Raji (cell line): ENCODE measurements around the gene COL23A1.

Experiments
- POLR2A ChIP-seq: IDR thresholded peaks from 2 replicates; pipeline ENCODE4 v1.6.1; 2011; ENCODE audit warnings: low read depth, low read length, control low read depth; ENCODE audit not compliant: insufficient read depth

Gene COL23A1

DNA sequence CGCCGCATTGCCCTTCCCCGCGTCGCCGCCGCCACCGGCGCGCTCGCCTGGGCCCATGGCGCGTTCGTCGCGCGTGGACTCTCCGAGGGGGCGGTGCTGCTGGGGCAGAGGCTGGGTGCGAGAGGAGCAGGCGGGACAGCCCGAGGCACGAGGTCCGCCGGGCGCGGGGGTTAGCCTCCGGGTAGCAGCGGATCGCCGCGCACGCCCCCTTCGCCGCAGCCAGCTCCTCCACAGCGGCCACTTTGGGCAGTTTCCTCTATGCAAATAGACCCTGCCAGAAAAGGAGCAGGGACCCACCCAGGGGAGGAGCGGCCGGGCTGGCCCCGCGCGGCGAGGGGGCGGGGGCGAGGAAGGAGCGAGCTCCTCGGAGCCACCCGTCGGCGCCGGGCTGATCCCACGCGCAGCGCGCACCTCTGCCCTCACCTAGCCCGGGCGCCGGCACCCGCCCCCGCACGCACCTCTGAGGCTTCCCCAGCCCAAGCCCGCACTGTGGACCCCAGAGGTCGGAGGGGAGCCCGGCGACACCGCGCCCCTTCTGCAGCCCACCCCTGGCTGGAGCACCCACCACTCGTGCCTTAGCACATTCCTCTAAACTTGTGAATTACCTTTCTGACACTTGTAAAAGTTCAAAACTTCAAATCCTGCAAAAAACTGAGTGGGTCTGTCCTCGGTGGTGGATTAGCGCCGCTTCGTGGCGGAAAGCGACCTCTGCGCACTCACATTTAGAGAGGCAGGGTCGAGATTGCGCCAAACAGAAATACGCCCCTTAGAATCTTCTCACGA is at the start of gene COL23A1:
COL23A1 (minus strand) TSS at position 253 of the 783 bp plus-strand sequence.
- TF ChIP-seq POLR2A, result no peak

GRCh38 chr5:178637356-178638074 is 47.3 kb upstream of the COL23A1 start:
- no peak for TF ChIP-seq POLR2A

DNA sequence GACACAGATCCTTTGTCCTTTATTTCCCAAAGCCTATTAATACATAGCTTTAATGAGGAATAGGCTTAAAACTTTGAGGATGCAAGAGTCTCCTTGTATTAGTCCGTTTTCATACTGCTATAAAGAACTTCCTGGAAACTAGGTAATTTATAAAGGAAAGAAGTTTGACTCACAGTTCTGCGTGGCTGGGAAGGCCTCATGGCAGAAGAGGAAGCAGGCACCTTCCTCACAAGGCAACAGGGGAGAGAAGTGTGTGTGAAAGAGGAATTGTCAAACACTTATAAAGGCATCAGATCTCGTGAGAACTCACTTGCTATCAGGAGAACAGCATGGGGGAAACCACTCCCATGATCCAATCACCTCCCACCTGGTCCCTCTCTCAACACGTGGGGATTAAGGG is 42.1 kb upstream of the COL23A1 start:
- TF ChIP-seq POLR2A, result no peak

DNA sequence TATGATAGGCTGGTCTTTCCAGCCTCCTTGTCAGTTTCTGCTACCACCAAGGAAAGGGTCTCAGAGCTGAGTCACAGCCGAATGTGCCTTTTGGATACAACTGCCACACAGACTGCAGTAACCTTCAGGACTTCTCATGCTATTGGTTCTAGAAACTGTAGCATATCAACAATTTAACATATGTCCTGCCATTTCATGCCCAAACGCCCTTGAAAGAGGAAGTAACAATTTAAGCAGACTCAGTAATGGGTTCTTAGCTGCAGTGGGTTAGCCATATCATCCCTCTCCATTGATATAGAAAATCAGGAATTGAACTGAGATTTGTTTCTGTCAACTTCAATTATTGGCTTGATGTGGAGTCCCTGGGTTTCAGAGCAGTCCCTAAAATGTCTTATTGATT is 40.8 kb upstream of the COL23A1 start:
- TF ChIP-seq POLR2A, result no peak

DNA sequence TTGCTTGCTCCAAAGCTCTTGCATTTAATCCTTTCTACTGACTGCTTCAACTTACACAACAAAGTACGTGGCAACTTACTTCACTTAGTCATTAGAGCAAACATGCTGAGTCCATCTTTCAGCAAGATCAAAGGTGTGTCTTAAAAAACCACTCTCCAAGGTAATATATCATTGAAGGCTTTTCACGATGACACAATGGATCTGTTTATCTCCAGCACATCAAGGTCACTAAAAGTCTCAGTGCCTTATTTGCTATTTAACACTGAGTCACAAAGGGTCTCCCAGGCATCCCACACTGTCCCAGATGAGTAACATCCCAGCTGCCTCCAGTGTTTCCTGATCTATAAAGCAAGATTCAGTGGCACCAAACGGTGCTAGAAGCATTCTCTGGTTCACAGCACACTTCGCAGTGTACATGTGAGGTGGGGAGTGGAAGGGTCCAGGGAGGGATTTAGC is 40.3 kb upstream of the COL23A1 start:
- no peak for TF ChIP-seq POLR2A

- no peak for TF ChIP-seq POLR2A
These were observed 37.0 kb upstream of the COL23A1 start for GRCh38 chr5:178627259-178627598.

GRCh38 chr5:178626484-178627258 is 36.5 kb upstream of the COL23A1 start, which contains the start of gene CLK4:
CLK4 (minus strand) TSS chr5:178627050; CDS start chr5:178623416, 3,634 bp downstream.
- TF ChIP-seq POLR2A, result peak; percentile 95

- TF ChIP-seq POLR2A, result no peak
These were observed 35.7 kb upstream of the COL23A1 start for GRCh38 chr5:178625679-178626483.

- no peak for TF ChIP-seq POLR2A
These were observed 34.7 kb upstream of the COL23A1 start for GRCh38 chr5:178624631-178625546.

- no peak for TF ChIP-seq POLR2A
These were observed 32.6 kb upstream of the COL23A1 start for GRCh38 chr5:178622679-178623247.

DNA sequence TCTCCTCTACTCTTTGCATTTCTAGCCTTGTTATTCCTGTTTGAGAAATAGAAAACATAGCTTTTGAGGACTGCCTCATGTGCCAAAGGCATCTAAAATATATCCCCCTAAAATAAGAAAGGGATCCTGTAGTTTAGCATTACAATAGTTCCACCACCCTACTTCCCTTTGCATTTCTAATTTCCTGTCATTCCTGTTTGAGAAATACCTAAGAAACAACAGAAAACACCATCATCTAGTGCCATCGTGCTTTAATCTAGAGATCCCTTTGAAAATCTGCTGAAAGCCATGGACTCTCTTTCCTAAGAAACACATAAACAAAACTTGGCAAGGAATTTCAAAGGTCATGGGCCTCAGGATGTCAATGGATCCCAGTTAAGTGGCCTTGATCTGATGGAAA is 29.2 kb upstream of the COL23A1 start:
- no peak for TF ChIP-seq POLR2A

DNA sequence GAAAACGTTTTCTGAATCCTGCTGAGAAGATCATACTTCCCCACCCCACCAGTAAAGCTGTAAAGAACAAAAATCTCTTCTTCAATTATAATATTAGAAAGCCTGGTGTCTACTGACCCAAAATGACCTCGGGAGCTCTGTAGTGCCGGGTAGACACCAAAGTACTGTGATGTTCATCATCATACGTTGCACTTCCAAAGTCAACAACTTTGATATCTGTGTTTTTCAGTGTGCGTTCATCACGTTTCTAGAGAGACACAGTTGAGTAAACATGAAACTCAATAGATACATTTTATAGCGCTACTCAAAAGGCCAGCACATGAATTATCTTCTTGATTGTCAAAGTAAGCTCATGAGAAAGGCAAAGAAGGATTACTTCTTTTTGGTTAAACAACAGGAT is 22.1 kb upstream of the COL23A1 start:
- TF ChIP-seq POLR2A, result no peak

- no peak for TF ChIP-seq POLR2A
These were observed 16.1 kb upstream of the COL23A1 start for GRCh38 chr5:178606269-178606668.
